T-helper 17 cell (primary cell): ENCODE data around the gene TBX19. TPM values are rescaled to one million over a fixed set of nuclear protein-coding genes. Genes with fewer than 3 reads are reported as not detected.
"Not testable (repeated sequence)": the region's sequence is repeated elsewhere in the genome, so short reads cannot be mapped to it uniquely, and the experiment has no call there.

Source experiments
- ATAC-seq: fragments of 150-1000 bp; cut with Tn5 transposase; 2 replicates; pipeline ENCODE4 v1.10.0; 2021; ENCODE audit warnings: mild to moderate bottlenecking, moderate library complexity
- DNase-seq, 3 donors: peaks; one replicate each; pipeline versions ENCODE4 v3.0.0 to v3.0.0-alpha.2; 2020 to 2021
- H3K9me3 ChIP-seq: one replicate; pipeline ENCODE4 v1.7.0; 2013; ENCODE audit warnings: low read length, mild to moderate bottlenecking; ENCODE audit not compliant: control insufficient read depth, poor library complexity, severe bottlenecking
- H3K27ac Mint-ChIP-seq: one replicate; pipeline ENCODE4 v1.8.0; 2022; ENCODE audit warnings: mild to moderate bottlenecking, moderate library complexity, mixed read lengths
- H3K27me3 Mint-ChIP-seq: one replicate; pipeline ENCODE4 v1.8.0; 2022; ENCODE audit warnings: mixed read lengths
- H3K36me3 Mint-ChIP-seq: one replicate; pipeline ENCODE4 v1.8.0; 2022; ENCODE audit warnings: low read depth, mixed read lengths
- H3K4me1 Mint-ChIP-seq: one replicate; pipeline ENCODE4 v1.8.0; 2022; ENCODE audit warnings: mild to moderate bottlenecking, mixed read lengths
- H3K4me3 Mint-ChIP-seq: one replicate; pipeline ENCODE4 v1.8.0; 2022; ENCODE audit warnings: mild to moderate bottlenecking, moderate library complexity, mixed read lengths
- total RNA-seq, 4 donors: library from RNA in 2 of 4; stranded (reverse) in 2 of 4; gene quantifications; one replicate each; pipeline ENCODE4 v1.2.3 and lab custom pipeline; 2022 to 2026

Gene TBX19
- total RNA-seq, 2 donors from 2014 or later, result 2.7 TPM

DNA sequence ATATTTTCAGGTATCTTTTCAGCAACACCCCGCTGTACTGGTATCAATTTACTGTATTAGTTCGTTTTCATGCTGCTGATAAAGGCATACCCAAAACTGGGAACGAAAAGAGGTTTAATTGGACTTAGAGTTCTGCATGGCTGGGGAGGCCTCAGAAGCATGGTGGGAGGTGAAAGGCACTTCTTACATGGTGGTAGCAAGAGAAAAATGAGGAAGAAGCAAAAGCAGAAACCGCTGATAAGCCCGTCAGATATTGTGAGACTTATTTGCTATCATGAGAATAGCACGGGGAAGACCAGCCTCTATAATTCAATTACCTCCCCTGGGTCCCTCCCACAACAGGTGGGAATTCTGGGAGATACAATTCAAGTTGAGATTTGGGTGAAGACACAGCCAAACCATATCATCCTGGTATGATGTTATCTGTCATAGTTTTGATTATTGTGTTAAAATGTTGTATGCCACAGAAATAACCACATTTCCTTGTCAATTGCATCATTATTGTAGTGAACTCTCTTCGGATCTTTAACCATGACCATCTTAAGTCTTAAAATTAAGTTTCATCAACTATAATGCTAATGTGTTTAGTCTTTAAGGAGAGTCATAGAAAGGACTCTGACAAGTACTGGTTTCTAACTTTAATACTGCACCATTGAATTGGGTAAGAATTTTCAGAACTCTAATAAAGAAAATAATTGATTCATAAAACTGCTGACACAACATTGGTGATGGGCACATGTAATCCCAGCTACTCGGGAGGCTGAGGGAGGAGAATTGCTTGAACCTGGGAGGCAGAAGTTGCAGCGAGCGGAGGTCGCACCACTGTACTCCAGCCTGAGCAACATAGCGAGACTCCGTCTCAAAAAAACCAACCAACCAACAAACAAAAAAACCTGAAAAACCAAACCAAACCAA lies 58.2 kb downstream of the TBX19 start:
- no peak for ATAC-seq
- Mint-ChIP-seq H3K4me1 (peaks cover 23% of the 10 kb centered on the region), H3K27ac (peak overlapping the region; percentile 76), H3K27me3 (no peaks in the 10 kb centered on the region), H3K36me3 (peaks cover 2% of the 10 kb centered on the region), H3K4me3 (no peak overlapping the region)
- no peak for DNase-seq
- no peaks in the 10 kb centered on the region for H3K9me3 ChIP-seq

GRCh38 chr1:168340781-168341482 lies 60.3 kb downstream of the TBX19 start:
- no peaks in the 10 kb centered on the region for H3K27me3 Mint-ChIP-seq
- H3K27ac Mint-ChIP-seq, result no peak overlapping the region
- peaks cover 22% of the 10 kb centered on the region for H3K4me1 Mint-ChIP-seq
- DNase-seq, result no peak
- no peaks in the 10 kb centered on the region for H3K9me3 ChIP-seq
- H3K36me3 Mint-ChIP-seq, result peaks cover 2% of the 10 kb centered on the region
- no peak for ATAC-seq
- no peak overlapping the region for H3K4me3 Mint-ChIP-seq

DNA sequence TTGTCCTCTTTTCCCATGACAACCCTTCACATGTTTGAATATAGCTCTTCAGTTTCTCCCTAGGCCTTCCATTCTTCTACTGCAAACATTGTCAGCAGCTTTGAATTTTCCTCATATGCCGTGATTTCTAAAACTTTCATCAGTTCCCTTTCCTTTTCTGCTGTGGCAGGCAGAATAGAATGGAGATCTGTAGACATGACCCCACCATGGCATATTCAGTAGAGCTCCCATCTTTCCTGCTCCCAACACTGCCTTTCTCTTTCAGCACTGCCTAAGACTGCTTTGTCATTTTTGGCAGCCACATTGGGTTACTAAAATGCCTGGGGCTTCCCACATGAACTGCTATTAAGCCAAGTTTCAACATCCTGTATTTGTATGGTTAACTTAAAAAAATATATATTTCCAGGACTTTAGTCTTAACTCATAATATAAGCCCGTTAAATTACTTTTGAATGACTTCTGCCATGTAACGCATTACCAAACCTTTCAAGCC lies 60.9 kb downstream of the TBX19 start:
- H3K36me3 Mint-ChIP-seq, result peaks cover 2% of the 10 kb centered on the region
- H3K4me3 Mint-ChIP-seq, result no peak overlapping the region
- H3K9me3 ChIP-seq, result no peaks in the 10 kb centered on the region
- DNase-seq, result no peak
- H3K4me1 Mint-ChIP-seq, result peaks cover 22% of the 10 kb centered on the region
- H3K27ac Mint-ChIP-seq, result no peak overlapping the region
- ATAC-seq, result no peak
- H3K27me3 Mint-ChIP-seq, result no peaks in the 10 kb centered on the region

DNA sequence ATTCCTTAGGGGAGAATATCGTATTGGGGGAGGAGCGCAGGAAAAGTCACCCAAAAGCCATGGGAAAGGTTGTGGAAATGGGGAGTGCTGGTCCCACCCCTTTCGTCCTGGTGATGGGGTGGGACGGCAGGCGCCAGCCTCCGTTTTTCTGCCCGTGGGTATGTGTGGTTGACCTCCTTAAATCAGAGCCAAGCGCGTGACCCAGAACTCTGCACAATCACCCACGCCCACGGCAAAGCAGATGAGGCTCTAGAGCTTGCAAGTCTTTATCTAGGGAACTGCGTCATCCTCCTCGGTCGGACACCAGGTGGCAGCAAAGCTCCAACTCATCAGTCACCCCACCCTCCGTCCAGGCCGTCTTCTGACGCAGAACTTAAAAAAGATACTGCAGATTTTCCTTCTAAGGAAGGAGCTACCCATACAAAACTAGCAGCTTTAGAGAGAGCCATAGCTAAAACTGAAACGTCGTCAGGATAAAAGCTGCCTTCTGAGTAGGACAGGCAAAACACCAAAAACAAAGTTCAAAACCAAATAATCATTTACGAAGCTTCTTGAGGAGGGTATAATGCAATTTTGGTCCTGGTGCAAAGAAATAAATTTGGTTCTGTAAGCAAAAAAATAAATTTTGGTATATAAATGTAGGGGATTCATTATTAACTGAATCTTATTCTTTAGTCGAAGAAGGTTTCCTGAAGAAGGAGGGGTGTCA lies 62.0 kb downstream of the TBX19 start:
- H3K36me3 Mint-ChIP-seq, result peaks cover 2% of the 10 kb centered on the region
- H3K4me3 Mint-ChIP-seq, result no peak overlapping the region
- H3K27me3 Mint-ChIP-seq, result no peaks in the 10 kb centered on the region
- no peaks in the 10 kb centered on the region for H3K9me3 ChIP-seq
- peaks cover 26% of the 10 kb centered on the region for H3K4me1 Mint-ChIP-seq
- ATAC-seq (peak; percentile 100), DNase-seq (peak; percentile 70 to 77 (median 74))
- H3K27ac Mint-ChIP-seq, result peak overlapping the region; percentile 93

DNA sequence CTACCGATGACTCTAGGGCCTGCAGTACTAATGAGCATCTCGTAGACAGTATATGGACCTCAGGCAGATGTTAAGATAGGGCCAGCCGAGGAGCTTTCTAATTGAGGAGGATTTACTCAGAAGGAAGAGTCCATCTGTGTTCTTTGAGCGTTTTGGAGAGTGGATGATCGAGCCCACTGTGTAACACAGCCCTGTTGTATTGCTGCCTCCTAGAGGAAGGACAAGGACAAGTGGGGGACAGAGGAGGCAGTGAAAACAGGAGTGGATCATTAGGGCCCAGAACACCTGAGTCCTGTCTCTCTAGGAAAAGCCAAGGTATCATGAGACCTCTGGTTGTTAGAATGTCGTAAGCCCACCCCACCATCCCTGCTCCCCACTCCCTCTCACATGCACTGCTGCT lies 62.9 kb downstream of the TBX19 start:
- H3K9me3 ChIP-seq, result no peaks in the 10 kb centered on the region
- ATAC-seq, result no peak
- no peak overlapping the region for H3K4me3 Mint-ChIP-seq
- peaks cover 2% of the 10 kb centered on the region for H3K36me3 Mint-ChIP-seq
- peaks cover 34% of the 10 kb centered on the region for H3K4me1 Mint-ChIP-seq
- H3K27me3 Mint-ChIP-seq, result no peaks in the 10 kb centered on the region
- H3K27ac Mint-ChIP-seq, result peak overlapping the region; percentile 93
- DNase-seq, result no peak

DNA sequence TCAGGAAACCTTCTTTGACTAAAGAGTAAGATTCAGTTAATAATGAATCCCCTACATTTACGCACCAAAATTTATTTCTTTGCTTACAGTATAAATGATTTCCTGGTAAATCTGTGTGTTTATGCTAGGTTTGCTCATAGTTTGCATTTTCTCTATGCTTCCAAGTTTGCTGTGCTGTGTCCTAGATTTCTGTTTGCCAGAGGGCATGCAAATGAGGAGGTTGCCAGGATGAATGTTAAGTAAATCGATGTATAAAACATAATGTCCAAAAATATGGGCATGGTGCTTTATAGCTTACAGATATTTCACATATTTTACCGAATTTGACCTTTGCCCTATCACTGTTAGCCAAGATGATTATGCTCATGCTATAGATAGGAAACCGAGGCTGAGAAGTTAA lies 63.8 kb downstream of the TBX19 start:
- ATAC-seq, result no peak
- Mint-ChIP-seq H3K4me3 (no peak overlapping the region), H3K4me1 (peaks cover 32% of the 10 kb centered on the region), H3K27me3 (no peaks in the 10 kb centered on the region), H3K36me3 (peaks cover 2% of the 10 kb centered on the region), H3K27ac (peak overlapping the region; percentile 93)
- no peak for DNase-seq
- H3K9me3 ChIP-seq, result no peaks in the 10 kb centered on the region

- Mint-ChIP-seq H3K27me3 (no peaks in the 10 kb centered on the region), H3K4me1 (peaks cover 29% of the 10 kb centered on the region), H3K4me3 (no peak overlapping the region), H3K36me3 (peaks cover 2% of the 10 kb centered on the region), H3K27ac (no peak overlapping the region)
- H3K9me3 ChIP-seq, result no peaks in the 10 kb centered on the region
- ATAC-seq (no peak), DNase-seq (no peak)
Observed at GRCh38 chr1:168345939-168346338, 65.3 kb downstream of the TBX19 start.

DNA sequence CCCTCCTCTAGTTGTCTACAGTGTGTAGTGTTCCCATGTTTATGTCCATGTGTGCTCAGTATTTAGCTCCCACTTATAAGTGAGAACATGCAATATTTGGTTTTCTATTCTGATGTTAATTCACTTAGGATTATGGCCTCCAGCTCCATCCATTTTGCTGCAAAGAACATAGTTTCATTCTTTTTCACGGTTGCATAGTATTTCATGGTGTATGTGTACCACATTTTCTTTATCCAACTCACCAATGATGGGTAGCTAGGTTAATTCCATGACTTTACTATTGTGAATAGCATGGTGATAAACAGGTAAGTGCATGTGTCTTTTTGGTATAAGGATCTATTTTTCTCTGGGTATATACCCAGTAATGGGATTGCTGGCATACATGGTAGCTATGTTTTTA lies 67.0 kb downstream of the TBX19 start:
- ATAC-seq, result no peak
- DNase-seq, result no peak
- Mint-ChIP-seq H3K4me1 (peaks cover 23% of the 10 kb centered on the region), H3K36me3 (peaks cover 2% of the 10 kb centered on the region), H3K27ac (peak overlapping the region; percentile 98), H3K4me3 (peak overlapping the region; percentile 85), H3K27me3 (no peaks in the 10 kb centered on the region)
- H3K9me3 ChIP-seq, result no peaks in the 10 kb centered on the region

- H3K36me3 Mint-ChIP-seq, result peaks cover 2% of the 10 kb centered on the region
- H3K4me3 Mint-ChIP-seq, result peak overlapping the region; percentile 85
- ATAC-seq (peak; percentile 44), DNase-seq (no peak)
- no peaks in the 10 kb centered on the region for H3K9me3 ChIP-seq
- H3K27me3 Mint-ChIP-seq, result no peaks in the 10 kb centered on the region
- peaks cover 19% of the 10 kb centered on the region for H3K4me1 Mint-ChIP-seq
- peak overlapping the region; percentile 98 for H3K27ac Mint-ChIP-seq
Observed at GRCh38 chr1:168348146-168348709, 67.6 kb downstream of the TBX19 start.

- DNase-seq, H3K27me3 Mint-ChIP-seq, H3K4me3 Mint-ChIP-seq, H3K27ac Mint-ChIP-seq, H3K36me3 Mint-ChIP-seq, H3K9me3 ChIP-seq, ATAC-seq, H3K4me1 Mint-ChIP-seq: not testable (repeated sequence)
Observed at GRCh38 chr1:168354335-168355269, 73.9 kb downstream of the TBX19 start.

DNA sequence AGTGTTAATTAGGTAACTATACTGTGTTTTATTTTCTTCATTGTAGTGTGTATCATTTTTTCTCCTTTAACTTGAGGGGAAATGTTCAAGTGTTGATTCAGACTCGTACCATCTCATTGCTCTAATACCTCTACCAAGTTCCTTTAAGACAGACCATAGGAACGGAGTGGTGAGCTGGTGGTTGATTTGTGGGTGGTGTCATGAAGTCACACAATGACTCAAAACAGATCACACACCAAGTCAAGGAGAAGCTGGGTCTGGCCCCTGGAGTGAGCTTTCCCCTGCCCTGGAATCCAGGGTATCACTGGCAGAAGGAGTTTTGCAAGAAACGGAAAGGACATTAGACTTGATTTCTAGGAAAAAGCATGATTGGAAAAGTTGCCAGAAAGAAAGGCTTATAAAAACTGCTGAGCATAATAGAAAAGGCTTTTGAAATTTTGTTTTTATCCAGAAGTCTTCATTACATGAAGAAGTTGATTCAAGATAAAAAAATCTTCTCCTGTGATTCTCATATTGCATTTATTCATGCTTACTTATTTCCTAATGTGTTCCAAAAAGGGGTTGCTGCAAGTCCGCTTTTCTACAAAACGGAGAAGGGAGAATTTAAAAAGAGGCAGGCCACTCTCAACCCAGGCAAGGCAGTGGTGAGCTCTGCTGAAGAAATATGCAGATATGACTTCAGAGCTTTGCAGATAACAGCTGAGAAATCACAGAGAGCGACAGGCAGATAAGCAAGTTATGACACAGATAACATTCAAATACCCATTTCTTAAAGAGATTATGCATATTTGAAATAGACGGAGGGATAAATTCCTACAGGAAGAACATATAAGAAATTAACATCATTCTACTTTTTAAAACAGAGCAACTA lies 79.7 kb downstream of the TBX19 start:
- Mint-ChIP-seq H3K36me3 (no peaks in the 10 kb centered on the region), H3K27ac (peak overlapping the region; percentile 60), H3K4me1 (peaks cover 28% of the 10 kb centered on the region), H3K4me3 (no peak overlapping the region), H3K27me3 (no peaks in the 10 kb centered on the region)
- DNase-seq (no peak), ATAC-seq (no peak)
- no peaks in the 10 kb centered on the region for H3K9me3 ChIP-seq
